NCI-H526 treated with DMSO at 0.1 percent for 48 hours (cell line): ENCODE results near the gene SERINC2.
"Not testable (repeated sequence)": the region's sequence is repeated elsewhere in the genome, so short reads cannot be mapped to it uniquely, and the experiment has no call there.

Experiments
- DNase-seq: peaks from one replicate; lab custom pipeline; 2025; lab: John Stamatoyannopoulos, UW

Gene SERINC2

DNA sequence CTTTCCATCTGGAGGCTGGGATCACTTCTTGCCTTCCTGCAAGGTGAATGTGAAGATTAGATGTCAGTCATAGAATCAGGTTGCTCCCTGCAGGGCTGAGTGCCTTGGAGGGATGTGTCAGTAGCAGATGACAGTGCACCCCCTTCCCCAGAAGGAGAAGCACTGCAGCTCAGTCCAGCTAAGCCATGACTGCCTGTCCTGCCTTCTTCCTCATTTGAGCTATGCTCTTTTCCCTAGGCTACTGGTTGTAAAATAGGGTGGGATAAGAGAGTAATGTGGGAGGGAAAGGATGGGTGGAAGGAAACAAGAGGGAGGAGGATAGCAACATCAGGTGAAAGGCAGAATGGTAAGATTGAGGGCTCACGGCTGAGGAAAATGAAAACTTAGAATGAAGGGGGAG lies 29.0 kb upstream of the SERINC2 start:
- DNase-seq: no peak

DNA sequence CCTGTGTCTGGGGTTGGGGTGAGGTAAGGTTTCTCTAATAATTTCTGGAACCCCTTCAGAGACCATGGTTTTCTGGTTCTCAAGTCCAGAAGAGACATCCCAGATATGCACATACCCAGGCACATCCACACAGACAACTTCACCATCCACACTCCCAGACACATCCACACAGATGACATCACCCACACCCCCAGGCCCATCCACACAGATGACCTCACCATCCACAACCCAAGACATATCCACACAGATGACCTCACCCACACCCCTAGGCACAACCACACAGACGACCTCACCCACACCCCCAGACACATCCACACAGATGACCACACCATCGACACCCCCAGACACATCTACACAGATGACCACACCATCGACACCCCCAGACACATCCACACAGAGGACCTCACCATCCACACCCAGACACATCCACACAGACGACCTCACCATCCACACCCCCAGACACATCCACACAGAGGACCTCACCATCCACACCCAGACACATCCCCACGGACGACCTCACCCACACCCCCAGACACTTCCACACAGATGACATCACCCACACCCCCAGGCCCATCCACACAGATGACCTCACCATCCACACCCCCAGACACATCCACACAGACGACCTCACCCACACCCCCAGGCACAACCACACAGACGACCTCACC lies 26.3 kb upstream of the SERINC2 start:
- DNase-seq: not testable (repeated sequence)

GRCh38 chr1:31387612-31388011 lies 25.4 kb upstream of the SERINC2 start:
- DNase-seq: no peak

GRCh38 chr1:31389616-31390015 lies 23.4 kb upstream of the SERINC2 start:
- no peak for DNase-seq

GRCh38 chr1:31390071-31390470 lies 22.9 kb upstream of the SERINC2 start:
- no peak for DNase-seq

DNA sequence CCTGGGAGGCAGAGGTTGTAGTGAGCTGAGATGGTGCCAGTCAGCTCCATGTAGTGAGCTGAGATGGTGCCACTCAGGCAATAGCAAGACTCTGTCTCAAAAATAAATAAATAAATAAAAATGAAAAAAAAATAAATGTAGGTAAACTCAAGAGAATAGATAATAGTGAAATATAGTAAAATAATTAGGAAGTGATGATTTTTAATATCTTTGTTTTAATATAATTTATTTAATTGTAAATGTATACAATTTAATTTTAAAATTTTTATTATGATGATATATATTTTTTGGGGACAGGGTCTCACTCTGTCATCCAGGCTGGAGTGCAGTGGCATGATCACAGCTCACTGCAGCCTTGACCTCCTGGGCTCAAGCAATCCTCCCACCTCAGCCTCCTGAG lies 19.6 kb upstream of the SERINC2 start:
- no peak for DNase-seq

- peak; percentile 51 for DNase-seq
Measured at GRCh38 chr1:31394584-31395193, 18.3 kb upstream of the SERINC2 start.

DNA sequence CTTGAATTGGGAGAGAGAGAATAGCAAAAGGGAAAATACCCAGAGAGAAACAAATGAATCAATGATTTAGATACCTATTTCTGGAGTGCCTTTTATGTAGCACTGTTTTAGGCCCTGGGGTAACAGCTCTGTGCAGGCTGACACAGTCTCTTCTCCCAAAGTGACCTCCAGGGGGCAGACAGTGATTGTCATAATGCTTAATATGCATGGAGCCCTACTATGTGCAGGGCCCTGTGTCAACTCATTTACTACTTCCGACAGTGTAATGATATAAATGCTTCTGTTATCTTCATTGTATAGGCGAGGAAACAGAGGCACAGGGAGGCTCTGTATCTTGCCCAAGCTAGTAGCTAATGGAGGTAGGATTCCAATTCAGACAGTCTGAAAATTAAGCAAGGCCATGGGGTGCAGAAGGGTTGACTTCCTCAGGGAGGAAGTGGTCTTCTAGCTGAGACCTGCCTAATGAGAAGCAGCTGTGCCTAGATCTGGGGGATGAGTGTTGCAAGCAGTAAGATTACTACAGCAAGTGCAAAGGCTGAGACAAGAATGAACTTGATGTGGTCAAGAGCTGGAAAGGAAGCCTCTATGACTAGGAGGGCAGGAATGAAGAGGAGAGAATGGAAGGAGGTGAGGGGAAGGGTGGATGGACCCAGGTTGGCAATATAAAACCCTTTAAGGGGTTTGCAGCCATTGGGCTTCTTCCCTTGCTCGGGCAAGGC lies 16.2 kb upstream of the SERINC2 start:
- no peak for DNase-seq

- DNase-seq: no peak
Measured at GRCh38 chr1:31397360-31398095, 15.5 kb upstream of the SERINC2 start.

DNA sequence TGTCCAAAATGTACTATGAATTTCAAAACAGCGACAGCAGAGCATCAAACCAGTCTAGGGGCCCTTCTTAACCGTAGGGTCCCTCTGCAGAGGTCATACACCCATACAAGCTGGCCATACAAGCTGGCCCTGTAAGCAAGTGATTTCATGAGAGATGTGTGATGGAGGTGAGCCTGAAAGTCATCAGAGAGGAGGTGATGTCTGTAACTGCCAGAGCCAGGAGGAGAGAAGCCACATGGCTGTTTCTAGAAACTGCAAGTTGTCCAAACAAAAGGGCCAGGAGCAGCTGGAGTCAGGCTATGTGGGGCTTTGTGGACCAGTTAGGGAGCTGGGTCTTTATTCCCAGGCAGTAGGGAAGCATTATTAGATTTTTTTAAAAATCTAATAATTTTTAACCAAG lies 14.8 kb upstream of the SERINC2 start:
- no peak for DNase-seq

GRCh38 chr1:31399976-31400375 lies 13.0 kb upstream of the SERINC2 start:
- DNase-seq: no peak

DNA sequence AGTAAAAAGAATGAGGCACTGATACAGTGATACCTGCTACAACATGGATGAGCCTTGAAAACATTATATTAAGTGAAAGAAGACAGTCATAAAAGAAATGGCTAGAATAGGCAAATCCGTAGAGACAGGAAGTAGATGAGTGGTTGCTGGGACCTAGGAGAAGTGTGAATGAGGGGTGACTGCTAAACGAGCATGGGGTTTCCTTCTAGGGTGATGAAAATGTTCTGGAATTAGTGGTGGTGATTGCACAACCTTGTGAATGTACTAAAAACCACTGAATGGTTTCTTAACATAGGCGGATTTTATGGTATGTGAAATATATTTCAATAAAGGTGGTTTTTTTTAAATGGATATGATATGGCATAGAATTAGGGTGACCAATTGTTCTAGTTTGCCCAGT lies 12.6 kb upstream of the SERINC2 start:
- no peak for DNase-seq

GRCh38 chr1:31401241-31401640 lies 11.8 kb upstream of the SERINC2 start:
- no peak for DNase-seq

DNA sequence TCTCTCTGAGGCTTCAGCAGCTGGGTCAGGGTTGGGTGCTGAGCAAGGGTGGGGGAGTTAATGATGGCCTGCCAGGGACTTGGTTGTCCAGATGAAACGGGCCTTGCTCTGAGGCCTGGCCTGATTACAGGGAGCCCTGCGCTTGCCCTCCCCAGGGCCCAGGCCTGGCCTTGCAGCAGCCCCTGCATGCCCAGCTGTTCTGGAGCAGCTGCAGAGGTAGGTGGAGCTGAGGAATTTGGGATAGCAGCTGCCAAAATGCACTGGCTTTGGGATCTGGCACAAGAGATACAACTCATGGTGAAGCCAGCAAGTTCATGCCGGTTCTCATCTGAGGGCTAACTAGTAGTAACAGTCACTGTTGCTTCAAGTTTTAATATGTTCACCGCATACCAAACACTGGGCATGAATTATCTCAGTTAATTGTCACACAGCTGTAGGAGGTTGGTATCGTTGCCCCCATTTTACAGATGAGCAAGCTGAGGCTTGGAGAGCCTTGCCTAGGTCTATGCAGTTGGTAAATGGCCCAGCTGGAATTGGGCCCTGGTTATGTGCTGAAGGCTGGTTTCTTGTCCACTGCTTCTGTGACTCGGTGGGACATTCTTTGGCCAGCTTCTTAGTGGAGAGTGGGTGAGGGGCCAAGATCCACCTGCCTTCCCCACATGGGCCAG lies 7.3 kb upstream of the SERINC2 start:
- no peak for DNase-seq

DNA sequence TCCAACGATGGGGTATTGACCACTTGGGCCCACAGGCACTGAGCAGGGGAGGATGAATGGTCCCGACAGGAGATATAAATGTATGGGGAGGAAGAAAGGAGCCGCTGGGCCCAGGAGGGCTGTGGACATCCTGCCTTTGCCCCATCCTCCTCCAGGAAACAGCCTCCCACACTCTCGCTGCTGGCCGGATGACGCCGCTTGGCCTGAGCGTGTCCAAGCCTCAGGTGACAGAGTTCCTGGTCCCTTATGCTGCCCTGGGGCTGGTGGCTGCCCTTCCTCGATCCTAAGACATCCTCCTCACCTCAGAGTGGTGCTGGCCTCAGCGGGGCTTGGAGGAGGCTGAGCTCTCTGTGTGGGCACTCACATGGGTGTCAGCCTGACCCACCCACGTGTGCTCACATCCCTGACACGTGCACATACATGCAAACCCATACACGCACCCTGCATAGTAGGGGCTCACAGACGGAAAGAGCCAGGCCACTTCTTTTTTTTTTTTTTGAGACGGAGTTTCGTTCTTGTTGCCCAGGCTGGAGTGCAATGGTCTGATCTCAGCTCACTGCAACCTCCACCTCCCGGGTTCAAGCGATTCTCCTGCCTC lies 5.9 kb upstream of the SERINC2 start:
- no peak for DNase-seq

DNA sequence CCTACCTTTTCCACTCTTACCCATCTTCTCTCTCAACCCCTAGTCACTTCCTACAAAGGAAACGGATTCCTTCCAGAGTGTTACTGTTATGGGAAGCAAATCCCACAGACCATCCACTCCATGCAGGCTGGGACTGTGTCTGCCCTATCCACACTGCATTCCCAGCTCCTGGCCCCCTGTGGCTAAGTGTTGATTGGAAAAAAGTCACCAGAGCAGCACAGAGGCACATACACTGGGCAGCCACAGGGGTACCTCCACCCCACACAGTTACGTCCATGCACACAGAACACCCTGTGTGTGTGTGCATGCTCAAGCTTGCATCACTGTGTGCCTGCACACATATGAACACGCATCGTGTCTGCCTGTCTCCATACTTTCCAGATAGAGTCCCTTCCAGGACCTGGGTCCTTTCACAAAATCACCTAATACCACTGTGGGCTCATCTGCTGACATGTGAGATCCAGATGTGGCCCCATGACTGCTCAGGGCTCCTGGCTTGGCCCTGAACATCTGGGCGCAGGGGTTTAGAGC lies 4.2 kb upstream of the SERINC2 start:
- no peak for DNase-seq

DNA sequence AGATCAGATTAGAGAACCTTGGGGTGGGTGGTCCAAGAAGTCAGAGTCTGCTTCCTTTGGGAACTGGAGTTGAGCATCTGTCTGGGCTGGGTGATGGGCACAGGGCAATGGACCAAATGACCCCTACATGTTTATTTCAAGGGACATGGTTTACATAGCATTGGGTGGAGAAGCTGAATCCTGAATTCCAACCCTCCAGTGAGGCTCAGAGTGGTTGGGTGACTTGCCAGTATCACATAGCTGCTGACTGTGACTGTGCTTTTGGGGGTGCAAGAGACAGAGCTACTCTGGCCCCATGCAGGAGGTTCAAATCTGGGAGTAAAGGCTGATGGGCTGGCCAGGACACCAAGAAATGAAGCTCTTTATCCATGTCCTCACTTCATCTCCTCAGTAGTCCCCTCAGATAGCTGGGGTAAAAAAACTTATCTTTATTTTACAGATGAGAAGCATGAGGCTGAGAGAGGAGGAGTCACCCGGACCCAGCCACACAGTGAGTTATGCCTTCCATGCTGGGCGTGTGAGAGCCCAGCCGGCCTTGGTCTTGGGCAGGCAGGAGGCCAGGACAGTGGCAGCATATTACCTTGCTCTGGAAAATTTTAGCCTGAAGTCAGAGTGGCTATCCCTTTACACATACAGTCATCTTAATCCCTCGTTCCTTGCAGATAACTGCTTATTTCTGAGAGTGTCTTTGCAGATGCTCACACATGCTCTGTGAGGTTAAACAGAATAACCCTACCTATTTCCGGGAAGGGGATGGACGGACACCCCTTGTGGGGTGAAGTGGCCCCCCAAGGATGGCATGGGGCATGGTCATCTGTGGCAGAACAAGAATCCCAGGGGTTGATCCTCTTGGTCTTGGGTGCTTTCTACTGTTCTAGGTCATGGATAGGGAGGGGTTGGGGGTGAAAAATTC lies 2.8 kb upstream of the SERINC2 start:
- no peak for DNase-seq

DNA sequence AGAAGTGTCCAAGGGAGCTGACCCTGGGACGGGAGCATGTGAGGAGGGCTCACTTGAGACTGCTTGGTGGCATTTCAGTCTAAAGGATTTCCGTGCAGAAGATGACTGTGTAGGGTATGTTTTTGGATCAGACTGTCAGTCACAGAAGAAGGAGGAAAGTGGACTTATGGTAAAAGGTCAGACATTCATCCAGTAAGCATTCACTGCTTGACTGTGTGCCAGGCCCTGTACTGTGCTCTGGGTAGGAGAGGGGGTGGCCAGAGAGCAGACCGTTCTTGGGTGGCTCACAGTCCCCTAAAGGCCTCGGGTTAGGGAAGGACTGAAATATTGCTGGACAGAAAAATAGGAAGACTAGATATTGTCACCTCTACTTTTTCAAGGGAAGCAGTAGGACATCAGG lies 2.1 kb upstream of the SERINC2 start:
- DNase-seq: no peak

DNA sequence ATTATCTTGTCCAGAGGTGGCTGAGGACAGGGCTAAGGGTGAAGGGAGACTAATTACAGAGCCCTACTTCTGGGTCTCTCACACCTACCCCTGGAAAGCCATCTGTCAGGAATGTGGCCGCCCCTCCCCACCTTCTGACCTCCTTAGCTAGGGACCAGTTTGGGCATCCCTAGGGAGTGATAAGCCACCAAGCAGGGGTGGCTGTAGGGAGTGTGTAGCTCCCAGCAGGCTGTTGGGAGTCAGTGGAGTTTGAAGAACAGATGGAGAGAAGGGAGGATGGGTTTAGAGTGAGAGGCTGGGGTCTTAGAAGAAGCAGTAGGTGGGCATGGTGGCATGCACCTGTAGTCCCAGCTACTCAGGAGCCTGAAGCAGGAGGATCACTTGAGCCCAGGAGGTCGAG lies 808 bp upstream of the SERINC2 start:
- DNase-seq: no peak

DNA sequence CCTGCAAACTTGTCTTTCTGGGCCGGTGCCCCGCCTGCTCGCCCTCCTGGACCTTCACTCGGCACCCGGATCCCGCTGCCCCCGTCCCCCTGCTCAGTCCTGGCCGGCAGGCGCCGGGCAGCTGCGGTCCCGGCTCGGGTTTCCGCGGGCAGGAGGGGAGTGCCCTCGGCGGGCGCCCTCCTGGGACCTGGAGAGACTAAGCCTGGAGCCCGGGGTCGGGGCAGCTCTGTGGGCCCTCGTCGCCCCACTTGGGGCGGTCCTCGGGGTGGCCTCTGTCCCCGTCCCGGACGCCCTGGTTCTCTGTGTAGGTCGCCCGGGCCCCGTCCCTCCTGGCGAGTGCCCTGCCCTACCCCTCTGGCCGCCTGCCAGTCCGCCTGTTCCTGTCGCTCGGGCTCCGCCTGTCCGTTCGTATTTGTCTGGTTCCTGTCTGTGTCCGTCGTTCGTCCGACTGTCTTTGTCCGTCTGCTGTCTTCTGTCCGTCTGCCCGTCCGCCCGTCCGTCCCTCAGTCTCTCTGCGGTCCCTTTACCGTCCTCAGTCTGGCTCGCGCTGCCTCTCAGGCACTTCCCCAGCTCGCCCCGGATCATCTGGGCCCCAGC lies 490 bp downstream of the SERINC2 start:
- peak; percentile 21 for DNase-seq
